ENCODE results near the gene ARSH.
"Not testable (repeated sequence)": the region's sequence is repeated elsewhere in the genome, so short reads cannot be mapped to it uniquely, and the experiment has no call there.

Gene ARSH

GRCh38 chrX:3044671-3045070 lies 38.3 kb downstream of the ARSH start:
- DNase-seq: no peak

- DNase-seq: no peak
Measured at GRCh38 chrX:3046253-3047240, 40.2 kb downstream of the ARSH start.

- DNase-seq: not testable (repeated sequence)
Measured at GRCh38 chrX:3050523-3051175, 44.3 kb downstream of the ARSH start.

- no peak for DNase-seq
Measured at GRCh38 chrX:3052860-3053259, 46.5 kb downstream of the ARSH start.

GRCh38 chrX:3066555-3066954 lies 60.2 kb downstream of the ARSH start:
- no peak for DNase-seq

GRCh38 chrX:3075959-3076358 lies 69.6 kb downstream of the ARSH start:
- DNase-seq: no peak

GRCh38 chrX:3076416-3076991 lies 70.2 kb downstream of the ARSH start:
- DNase-seq: no peak
